ENCODE measurements around the gene TMTC1. TPM values are rescaled to one million over a fixed set of nuclear protein-coding genes. Genes with fewer than 3 reads are reported as not detected.

Gene TMTC1
- total and polyA plus RNA-seq, 2 experiments from 2014 or later: 4.8 to 24.3 TPM

- ATAC-seq: no peak
- H3K4me2 ChIP-seq: no peak overlapping the region
- no peaks in the 10 kb centered on the region for H3K36me3 Mint-ChIP-seq (ENCODE audit: low read depth)
Measured at GRCh38 chr12:29537298-29537697, 246.4 kb downstream of the TMTC1 start.

More at GRCh38 chr12:29537298-29537697, 246.4 kb downstream of the TMTC1 start:
- TF ChIP-seq, protein P1, sequence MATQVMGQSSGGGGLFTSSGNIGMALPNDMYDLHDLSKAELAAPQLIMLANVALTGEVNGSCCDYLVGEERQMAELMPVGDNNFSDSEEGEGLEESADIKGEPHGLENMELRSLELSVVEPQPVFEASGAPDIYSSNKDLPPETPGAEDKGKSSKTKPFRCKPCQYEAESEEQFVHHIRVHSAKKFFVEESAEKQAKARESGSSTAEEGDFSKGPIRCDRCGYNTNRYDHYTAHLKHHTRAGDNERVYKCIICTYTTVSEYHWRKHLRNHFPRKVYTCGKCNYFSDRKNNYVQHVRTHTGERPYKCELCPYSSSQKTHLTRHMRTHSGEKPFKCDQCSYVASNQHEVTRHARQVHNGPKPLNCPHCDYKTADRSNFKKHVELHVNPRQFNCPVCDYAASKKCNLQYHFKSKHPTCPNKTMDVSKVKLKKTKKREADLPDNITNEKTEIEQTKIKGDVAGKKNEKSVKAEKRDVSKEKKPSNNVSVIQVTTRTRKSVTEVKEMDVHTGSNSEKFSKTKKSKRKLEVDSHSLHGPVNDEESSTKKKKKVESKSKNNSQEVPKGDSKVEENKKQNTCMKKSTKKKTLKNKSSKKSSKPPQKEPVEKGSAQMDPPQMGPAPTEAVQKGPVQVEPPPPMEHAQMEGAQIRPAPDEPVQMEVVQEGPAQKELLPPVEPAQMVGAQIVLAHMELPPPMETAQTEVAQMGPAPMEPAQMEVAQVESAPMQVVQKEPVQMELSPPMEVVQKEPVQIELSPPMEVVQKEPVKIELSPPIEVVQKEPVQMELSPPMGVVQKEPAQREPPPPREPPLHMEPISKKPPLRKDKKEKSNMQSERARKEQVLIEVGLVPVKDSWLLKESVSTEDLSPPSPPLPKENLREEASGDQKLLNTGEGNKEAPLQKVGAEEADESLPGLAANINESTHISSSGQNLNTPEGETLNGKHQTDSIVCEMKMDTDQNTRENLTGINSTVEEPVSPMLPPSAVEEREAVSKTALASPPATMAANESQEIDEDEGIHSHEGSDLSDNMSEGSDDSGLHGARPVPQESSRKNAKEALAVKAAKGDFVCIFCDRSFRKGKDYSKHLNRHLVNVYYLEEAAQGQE (IDR thresholded peaks at IDR 0.05; ENCODE audit: unreplicated experiment): no peak
- TF ChIP-seq, protein P2, sequence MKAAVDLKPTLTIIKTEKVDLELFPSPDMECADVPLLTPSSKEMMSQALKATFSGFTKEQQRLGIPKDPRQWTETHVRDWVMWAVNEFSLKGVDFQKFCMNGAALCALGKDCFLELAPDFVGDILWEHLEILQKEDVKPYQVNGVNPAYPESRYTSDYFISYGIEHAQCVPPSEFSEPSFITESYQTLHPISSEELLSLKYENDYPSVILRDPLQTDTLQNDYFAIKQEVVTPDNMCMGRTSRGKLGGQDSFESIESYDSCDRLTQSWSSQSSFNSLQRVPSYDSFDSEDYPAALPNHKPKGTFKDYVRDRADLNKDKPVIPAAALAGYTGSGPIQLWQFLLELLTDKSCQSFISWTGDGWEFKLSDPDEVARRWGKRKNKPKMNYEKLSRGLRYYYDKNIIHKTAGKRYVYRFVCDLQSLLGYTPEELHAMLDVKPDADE (IDR thresholded peaks at IDR 0.05): no peak
- TF ChIP-seq ZNF331 (CRISPR knock-in tag; IDR thresholded peaks at IDR 0.05; ENCODE audit: low read depth) (no peak), EZH2 (IDR thresholded peaks at IDR 0.05; ENCODE audit: low read depth, unreplicated experiment) (no peak), NANOG (IDR thresholded peaks at IDR 0.05; ENCODE audit: borderline replicate concordance) (no peak), STAT1 (IDR thresholded peaks at IDR 0.05; ENCODE audit: unreplicated experiment) (no peak), CREB1 (CRISPR knock-in tag; IDR thresholded peaks at IDR 0.05; ENCODE audit: low read depth) (no peak), EZH2phosphoT487 (IDR thresholded peaks at IDR 0.05; ENCODE audit: unreplicated experiment) (no peak), JUNB (IDR thresholded peaks at IDR 0.05; ENCODE audit: unreplicated experiment) (no peak)
- TF ChIP-seq, protein P3, sequence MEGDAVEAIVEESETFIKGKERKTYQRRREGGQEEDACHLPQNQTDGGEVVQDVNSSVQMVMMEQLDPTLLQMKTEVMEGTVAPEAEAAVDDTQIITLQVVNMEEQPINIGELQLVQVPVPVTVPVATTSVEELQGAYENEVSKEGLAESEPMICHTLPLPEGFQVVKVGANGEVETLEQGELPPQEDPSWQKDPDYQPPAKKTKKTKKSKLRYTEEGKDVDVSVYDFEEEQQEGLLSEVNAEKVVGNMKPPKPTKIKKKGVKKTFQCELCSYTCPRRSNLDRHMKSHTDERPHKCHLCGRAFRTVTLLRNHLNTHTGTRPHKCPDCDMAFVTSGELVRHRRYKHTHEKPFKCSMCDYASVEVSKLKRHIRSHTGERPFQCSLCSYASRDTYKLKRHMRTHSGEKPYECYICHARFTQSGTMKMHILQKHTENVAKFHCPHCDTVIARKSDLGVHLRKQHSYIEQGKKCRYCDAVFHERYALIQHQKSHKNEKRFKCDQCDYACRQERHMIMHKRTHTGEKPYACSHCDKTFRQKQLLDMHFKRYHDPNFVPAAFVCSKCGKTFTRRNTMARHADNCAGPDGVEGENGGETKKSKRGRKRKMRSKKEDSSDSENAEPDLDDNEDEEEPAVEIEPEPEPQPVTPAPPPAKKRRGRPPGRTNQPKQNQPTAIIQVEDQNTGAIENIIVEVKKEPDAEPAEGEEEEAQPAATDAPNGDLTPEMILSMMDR (conservative IDR thresholded peaks at IDR 0.05; ENCODE audit: low read depth in 2 of 2): no peak
- Histone ChIP-seq H3K27me3 (ENCODE audit: insufficient read depth) (no peaks in the 10 kb centered on the region), H3K27ac (ENCODE audit: low read depth) (no peak overlapping the region), H3F3A (replicated peaks; ENCODE audit: low read depth) (no peaks in the 10 kb centered on the region), H3K36me3 (ENCODE audit: insufficient read depth) (no peaks in the 10 kb centered on the region), H3K79me2 (replicated peaks; ENCODE audit: insufficient read depth) (no peaks in the 10 kb centered on the region), H3K4me3 (no peak overlapping the region), H4K20me1 (replicated peaks; ENCODE audit: insufficient read depth) (no peaks in the 10 kb centered on the region), H3K9me2 (ENCODE audit: insufficient read depth) (no peaks in the 10 kb centered on the region), H2AFZ (no peak overlapping the region), H3K4me1 (ENCODE audit: insufficient read depth) (no peaks in the 10 kb centered on the region)
- Mint-ChIP-seq H3K4me3 (no peak overlapping the region), H3K27ac (no peak overlapping the region), H3K4me1 (no peaks in the 10 kb centered on the region; the same call in none of the 3 replicates), H3K27me3 (ENCODE audit: insufficient read depth, low read depth, poor library complexity) (no peaks in the 10 kb centered on the region), H3K9me3 (no peaks in the 10 kb centered on the region)
- DNase-seq (ENCODE audit: low spot score): no peak
